CD14-positive monocyte (primary cell): Measurements from ENCODE around the gene CNOT3. TPM values are rescaled to one million over a fixed set of nuclear protein-coding genes. Genes with fewer than 3 reads are reported as not detected.

Experiments
- DNase-seq, 3 donors: peaks; one replicate each; pipeline ENCODE4 v3.0.0-alpha.2; 2011 to 2022
- H2AFZ ChIP-seq: 2 replicates; pipeline ENCODE4 v1.6.0; 2012; ENCODE audit warnings: mild to moderate bottlenecking, low read depth, low read length, inconsistent platforms; ENCODE audit not compliant: insufficient read depth, poor library complexity, severe bottlenecking
- H3K27ac ChIP-seq, 2 donors: 1 replicate in 1 of 2; 2 replicates in 1 of 2; pipeline ENCODE4 v1.5.1; 2012 to 2013; ENCODE audit warnings: low read length in 2 of 2, control low read depth in 1 of 2, inconsistent platforms in 1 of 2, low read depth in 1 of 2, mild to moderate bottlenecking in 1 of 2
- H3K27me3 ChIP-seq, 2 donors: one replicate each; pipeline versions ENCODE4 v1.6.0 to v1.6.1; 2011 to 2013; ENCODE audit warnings: low read length in 2 of 2; ENCODE audit not compliant: control insufficient read depth in 2 of 2, insufficient read depth in 2 of 2
- H3K36me3 ChIP-seq, 2 donors: replicated peaks in 1 of 2; 1 replicate in 1 of 2; 2 replicates in 1 of 2; pipeline versions ENCODE4 v1.5.1 to v1.6.1; 2012 to 2013; ENCODE audit warnings: low read length in 2 of 2, control low read depth in 1 of 2, inconsistent platforms in 1 of 2, mild to moderate bottlenecking in 1 of 2; ENCODE audit not compliant: insufficient read depth in 2 of 2, control insufficient read depth in 1 of 2
- H3K4me1 ChIP-seq, 2 donors: 1 replicate in 1 of 2; 2 replicates in 1 of 2; pipeline versions ENCODE4 v1.5.1 to v1.6.1; 2012 to 2013; ENCODE audit warnings: low read length in 2 of 2, control low read depth in 1 of 2, inconsistent platforms in 1 of 2, mild to moderate bottlenecking in 1 of 2, moderate library complexity in 1 of 2; ENCODE audit not compliant: insufficient read depth in 2 of 2, control insufficient read depth in 1 of 2
- H3K4me2 ChIP-seq: replicated peaks from 2 replicates; pipeline ENCODE3; 2012; ENCODE audit warnings: low read length, moderate library complexity, mild to moderate bottlenecking; ENCODE audit not compliant: poor library complexity, severe bottlenecking; ENCODE audit errors: extremely low read depth
- H3K4me3 ChIP-seq, 3 experiments: fragments of 200-600 bp in 1 of 3; sonication (generic) in 1 of 3; replicated peaks in 1 of 3; 1 replicate in 2 of 3; 2 replicates in 1 of 3; pipeline ENCODE4 v1.5.1; 2011 to 2013; ENCODE audit warnings: low read length in 3 of 3, mild to moderate bottlenecking in 3 of 3, control low read depth in 2 of 3, low read depth in 2 of 3, inconsistent platforms in 1 of 3, moderate library complexity in 1 of 3
- H3K79me2 ChIP-seq: 2 replicates; pipeline ENCODE4 v1.6.0; 2012; ENCODE audit warnings: mild to moderate bottlenecking, control low read depth, inconsistent platforms, low read length, moderate library complexity; ENCODE audit not compliant: insufficient read depth
- H3K9ac ChIP-seq: 2 replicates; pipeline ENCODE4 v1.6.0; 2017; ENCODE audit warnings: low read length, mild to moderate bottlenecking; ENCODE audit not compliant: insufficient read depth, poor library complexity, severe bottlenecking
- H3K9me3 ChIP-seq, 2 donors: replicated peaks in 1 of 2; 1 replicate in 1 of 2; 2 replicates in 1 of 2; pipeline versions ENCODE4 v1.5.1 to v1.6.1; 2012 to 2013; ENCODE audit warnings: low read length in 2 of 2, control low read depth in 1 of 2; ENCODE audit not compliant: control insufficient read depth in 1 of 2, insufficient read depth in 1 of 2
- H4K20me1 ChIP-seq: 2 replicates; pipeline ENCODE4 v1.6.0; 2012; ENCODE audit warnings: mild to moderate bottlenecking, low read length, control low read depth, moderate library complexity; ENCODE audit not compliant: insufficient read depth
- H3K27ac Mint-ChIP-seq, 7 donors: one replicate each; pipeline ENCODE4 v1.8.0; 2020; ENCODE audit warnings: mild to moderate bottlenecking in 7 of 7, mixed read lengths in 7 of 7, moderate library complexity in 6 of 7, inconsistent platforms in 2 of 7
- H3K27me3 Mint-ChIP-seq, 3 donors: one replicate each; pipeline ENCODE4 v1.8.0; 2021 to 2022; ENCODE audit warnings: low read depth in 3 of 3, mild to moderate bottlenecking in 3 of 3, mixed read lengths in 3 of 3, moderate library complexity in 3 of 3, inconsistent platforms in 1 of 3
- H3K36me3 Mint-ChIP-seq, 2 donors: one replicate each; pipeline ENCODE4 v1.8.0; 2020; ENCODE audit warnings: mixed read lengths in 2 of 2, inconsistent platforms in 1 of 2, mild to moderate bottlenecking in 1 of 2
- H3K4me1 Mint-ChIP-seq: one replicate; pipeline ENCODE4 v1.8.0; 2020; ENCODE audit warnings: mild to moderate bottlenecking, mixed read lengths
- H3K4me3 Mint-ChIP-seq, 2 donors: one replicate each; pipeline ENCODE4 v1.8.0; 2020; ENCODE audit warnings: mild to moderate bottlenecking in 2 of 2, mixed read lengths in 2 of 2, moderate library complexity in 1 of 2
- H3K9me3 Mint-ChIP-seq, 7 donors: one replicate each; pipeline ENCODE4 v1.8.0; 2020 to 2022; ENCODE audit warnings: mixed read lengths in 7 of 7, mild to moderate bottlenecking in 6 of 7, moderate library complexity in 6 of 7, inconsistent platforms in 2 of 7
- WGBS: methylation state at CpG from one replicate; pipeline ENCODE4 v1.1.5; 2013; ENCODE audit warnings: missing lambda C conversion rate; ENCODE audit not compliant: insufficient coverage; 5-methylcytosine and 5-hydroxymethylcytosine counted together
- intact Hi-C, 2 donors: fragments of 100-400 bp; cut with micrococcal nuclease; formaldehyde crosslinking; loops; one replicate each; pipeline versions ENCODE4 v1.15.0 to v1.15.1; 2023
- polyA plus RNA-seq, 3 donors: library from polyadenylated mRNA; depleted of rRNA in 1 of 3; unstranded in 2 of 3; stranded (reverse) in 1 of 3; fragments of 300-500 nt in 2 of 3; fragments of >200 nt in 1 of 3; fragmentation: Illumina TruSeq in 2 of 3; gene quantifications; 1 replicate in 2 of 3; 2 replicates in 1 of 3; pipeline ENCODE4 v1.2.3, GENCODE V29; 2012 to 2021
- TF ChIP-seq, protein P1 (sequence below): fragments of 200-600 bp; IDR thresholded peaks from one replicate; pipeline ENCODE4 v1.8.0; 2022; ENCODE audit warnings: antibody characterized with exemption, mild to moderate bottlenecking

CNOT3 gene
- polyA plus RNA-seq, 3 donors: 3.0 to 22.5 (median 4.2) TPM

DNA sequence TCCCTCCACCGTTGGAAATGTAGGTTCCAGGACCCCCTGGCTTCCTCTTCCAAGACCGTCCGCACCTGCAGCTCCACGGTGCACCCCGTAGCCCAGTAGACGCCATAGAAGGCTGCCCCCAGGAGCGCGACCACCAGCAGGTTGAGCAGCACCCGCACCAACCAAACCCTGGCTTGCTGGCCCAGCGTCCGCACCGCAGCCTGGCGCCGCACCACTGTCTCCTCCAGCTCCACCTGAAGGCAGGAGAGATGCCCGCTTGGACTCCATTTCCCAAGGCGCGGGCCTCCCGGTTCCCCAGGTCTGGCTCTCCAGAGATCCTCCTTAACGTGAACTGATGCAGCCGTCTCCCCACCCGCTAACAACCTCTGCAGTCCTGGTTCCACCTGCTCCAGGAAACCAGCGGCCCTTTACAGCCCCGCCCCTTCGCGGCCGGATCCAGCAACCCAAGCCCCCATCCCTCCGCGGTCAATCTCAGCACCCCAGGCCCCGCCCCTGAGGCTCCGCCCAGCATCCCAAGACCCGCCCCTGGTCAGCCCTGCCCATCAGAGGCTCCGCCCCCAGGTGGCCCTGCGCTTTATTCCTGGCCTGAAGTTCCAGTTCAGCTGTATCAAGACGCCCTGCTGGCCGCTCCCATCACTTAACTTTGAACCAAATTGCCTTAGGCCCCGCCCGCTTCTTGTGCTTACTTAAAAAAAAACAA is 27.0 kb downstream of the CNOT3 start:
- Histone ChIP-seq H3K4me1 (peaks cover 54 to 68% of the 10 kb centered on the region in 2 donors), H3K27me3 (peaks cover 0 to 10% of the 10 kb centered on the region in 2 donors), H2AFZ (no peak overlapping the region), H4K20me1 (no peaks in the 10 kb centered on the region), H3K79me2 (peaks cover 14% of the 10 kb centered on the region), H3K9ac (no peak overlapping the region), H3K9me3 (no peaks in the 10 kb centered on the region), H3K4me2 (peak overlapping the region; percentile 72), H3K4me3 (peak overlapping the region in 2 of 3 experiments; percentile 36 to 56), H3K36me3 (no peaks in the 10 kb centered on the region), H3K27ac (no peak overlapping the region)
- peaks cover 52% of the 10 kb centered on the region for H3K4me1 Mint-ChIP-seq
- TF ChIP-seq, protein P1, sequence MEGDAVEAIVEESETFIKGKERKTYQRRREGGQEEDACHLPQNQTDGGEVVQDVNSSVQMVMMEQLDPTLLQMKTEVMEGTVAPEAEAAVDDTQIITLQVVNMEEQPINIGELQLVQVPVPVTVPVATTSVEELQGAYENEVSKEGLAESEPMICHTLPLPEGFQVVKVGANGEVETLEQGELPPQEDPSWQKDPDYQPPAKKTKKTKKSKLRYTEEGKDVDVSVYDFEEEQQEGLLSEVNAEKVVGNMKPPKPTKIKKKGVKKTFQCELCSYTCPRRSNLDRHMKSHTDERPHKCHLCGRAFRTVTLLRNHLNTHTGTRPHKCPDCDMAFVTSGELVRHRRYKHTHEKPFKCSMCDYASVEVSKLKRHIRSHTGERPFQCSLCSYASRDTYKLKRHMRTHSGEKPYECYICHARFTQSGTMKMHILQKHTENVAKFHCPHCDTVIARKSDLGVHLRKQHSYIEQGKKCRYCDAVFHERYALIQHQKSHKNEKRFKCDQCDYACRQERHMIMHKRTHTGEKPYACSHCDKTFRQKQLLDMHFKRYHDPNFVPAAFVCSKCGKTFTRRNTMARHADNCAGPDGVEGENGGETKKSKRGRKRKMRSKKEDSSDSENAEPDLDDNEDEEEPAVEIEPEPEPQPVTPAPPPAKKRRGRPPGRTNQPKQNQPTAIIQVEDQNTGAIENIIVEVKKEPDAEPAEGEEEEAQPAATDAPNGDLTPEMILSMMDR: no peak
- H3K27ac Mint-ChIP-seq: peak overlapping the region in 4 of 7 donors; percentile 12 to 80 (median 70)
- H3K4me3 Mint-ChIP-seq: peak overlapping the region; percentile 75 to 88
- intact Hi-C loops: loop anchor here (5.0 kb wide), 2 partner anchors 38 to 68 kb away; partner anchors contain the start of gene RPS9 (in 1 of the 2)
- DNase-seq: peak; percentile 58 to 65 (median 61)
- H3K9me3 Mint-ChIP-seq: peaks cover 0 to 9% (median 0%) of the 10 kb centered on the region in 7 donors
- peaks cover 6 to 29% (median 23%) of the 10 kb centered on the region in 3 donors for H3K27me3 Mint-ChIP-seq
- WGBS: 7% methylated on average over 35 of the region's 37 CpGs
- no peaks in the 10 kb centered on the region for H3K36me3 Mint-ChIP-seq

DNA sequence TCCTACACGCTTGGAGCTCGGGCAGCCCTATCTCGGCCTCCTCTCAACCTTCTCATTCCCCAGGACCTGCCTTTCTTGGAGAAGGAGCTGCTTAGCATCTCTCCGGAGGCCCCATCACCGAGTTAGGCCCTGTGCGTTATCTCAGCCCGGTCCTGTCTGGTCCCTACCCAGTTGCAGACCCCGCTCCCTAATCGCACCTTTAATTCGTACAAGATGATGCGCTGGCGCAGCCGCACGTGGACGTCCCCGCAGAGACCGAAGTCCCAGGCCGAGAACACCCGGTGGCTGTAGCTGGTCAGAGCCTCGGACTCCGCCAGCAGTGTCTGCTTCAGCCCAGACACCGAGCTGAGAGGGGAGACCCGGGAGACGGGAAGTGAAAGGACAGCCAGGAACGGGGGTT is 27.7 kb downstream of the CNOT3 start:
- no peak for DNase-seq
- H3K4me1 Mint-ChIP-seq: peaks cover 48% of the 10 kb centered on the region
- H3K4me3 Mint-ChIP-seq: no peak overlapping the region
- peaks cover 6 to 29% (median 21%) of the 10 kb centered on the region in 3 donors for H3K27me3 Mint-ChIP-seq
- no peak overlapping the region for H3K27ac ChIP-seq
- peaks cover 13% of the 10 kb centered on the region for H3K79me2 ChIP-seq
- peaks cover 0 to 9% (median 0%) of the 10 kb centered on the region in 7 donors for H3K9me3 Mint-ChIP-seq
- H4K20me1 ChIP-seq: no peaks in the 10 kb centered on the region
- H3K4me1 ChIP-seq: peaks cover 51 to 63% of the 10 kb centered on the region in 2 donors
- H3K4me2 ChIP-seq: no peak overlapping the region
- H3K4me3 ChIP-seq: no peak overlapping the region
- H3K36me3 Mint-ChIP-seq: no peaks in the 10 kb centered on the region
- peaks cover 0 to 10% of the 10 kb centered on the region in 2 donors for H3K27me3 ChIP-seq
- H3K9me3 ChIP-seq: no peaks in the 10 kb centered on the region
- no peak overlapping the region for H3K9ac ChIP-seq
- no peak overlapping the region for H2AFZ ChIP-seq
- H3K36me3 ChIP-seq: no peaks in the 10 kb centered on the region
- intact Hi-C loops: loop anchor here (5.0 kb wide), 2 partner anchors 37 to 67 kb away; partner anchors contain the start of gene RPS9 (in 1 of the 2)
- 93% methylated on average over 25 of the region's 25 CpGs for whole genome bisulfite sequencing
- peak overlapping the region in 5 of 7 donors; percentile 4 to 66 (median 47) for H3K27ac Mint-ChIP-seq
- TF ChIP-seq, protein P1: no peak
